Muscle of leg (tissue), 11 donors: ENCODE measurements around the gene GAP43. TPM values are rescaled to one million over a fixed set of nuclear protein-coding genes. Genes with fewer than 3 reads are reported as not detected.

Experiments
- DNase-seq: peaks from one replicate; pipeline ENCODE4 v3.0.0; 2013
- H3K27ac ChIP-seq: one replicate; pipeline ENCODE4 v1.5.1; 2013; ENCODE audit warnings: mild to moderate bottlenecking, low read length, control low read depth
- H3K27me3 ChIP-seq: one replicate; pipeline ENCODE4 v1.6.1; 2013; ENCODE audit warnings: low read length; ENCODE audit not compliant: control insufficient read depth, insufficient read depth
- H3K36me3 ChIP-seq: one replicate; pipeline ENCODE4 v1.6.1; 2013; ENCODE audit warnings: low read length; ENCODE audit not compliant: control insufficient read depth, insufficient read depth
- H3K4me1 ChIP-seq: one replicate; pipeline ENCODE4 v1.6.1; 2013; ENCODE audit warnings: low read length; ENCODE audit not compliant: control insufficient read depth, insufficient read depth
- H3K4me3 ChIP-seq: one replicate; pipeline ENCODE4 v1.5.1; 2013; ENCODE audit warnings: low read length, control low read depth
- H3K9me3 ChIP-seq: replicated peaks from 2 replicates; pipeline ENCODE4 v1.6.1; 2013; ENCODE audit warnings: low read depth, low read length; ENCODE audit not compliant: control insufficient read depth
- WGBS: methylation state at CpG from one replicate; pipeline ENCODE4 v1.1.5; 2013; ENCODE audit warnings: missing lambda C conversion rate; ENCODE audit not compliant: insufficient coverage; 5-methylcytosine and 5-hydroxymethylcytosine counted together
- polyA plus RNA-seq, 8 donors: library from polyadenylated mRNA; unstranded; fragments of 120-200 nt; gene quantifications; one replicate each; pipeline versions ENCODE4 v1.2.1 to v1.2.3, GENCODE V29; 2013; ENCODE audit warnings: inconsistent platforms in 1 of 8, low replicate concordance in 1 of 8; ENCODE audit not compliant: insufficient read length in 8 of 8, insufficient read depth in 1 of 8
- total RNA-seq: library from RNA; stranded (reverse); fragments of 120-200 nt; gene quantifications from one replicate; pipeline ENCODE4 v1.2.4, GENCODE V29; 2013

The GAP43 gene
- total and polyA plus RNA-seq, 9 donors = 1.7 to 9.8 (median 3.6) TPM

GRCh38 chr3:115626721-115627120 is 3.4 kb downstream of the GAP43 start:
- H3K36me3 ChIP-seq = no peaks in the 10 kb centered on the region
- no peak overlapping the region for H3K4me3 ChIP-seq
- no peak overlapping the region for H3K27ac ChIP-seq
- no peak for DNase-seq
- peaks cover 17% of the 10 kb centered on the region for H3K27me3 ChIP-seq
- peaks cover 9% of the 10 kb centered on the region for H3K4me1 ChIP-seq
- no peaks in the 10 kb centered on the region for H3K9me3 ChIP-seq
- no CpG with 5 or more reads among the region's 3 CpGs for WGBS

GRCh38 chr3:115627180-115628074 is 4.1 kb downstream of the GAP43 start:
- Histone ChIP-seq H3K9me3 (no peaks in the 10 kb centered on the region), H3K27ac (no peak overlapping the region), H3K27me3 (peaks cover 17% of the 10 kb centered on the region), H3K4me1 (peaks cover 9% of the 10 kb centered on the region), H3K4me3 (no peak overlapping the region), H3K36me3 (no peaks in the 10 kb centered on the region)
- WGBS = no CpG with 5 or more reads among the region's 3 CpGs
- DNase-seq = no peak

GRCh38 chr3:115628075-115628412 is 4.7 kb downstream of the GAP43 start:
- peaks cover 17% of the 10 kb centered on the region for H3K27me3 ChIP-seq
- peaks cover 9% of the 10 kb centered on the region for H3K4me1 ChIP-seq
- no CpG with 5 or more reads among the region's 1 CpG for WGBS
- H3K36me3 ChIP-seq = no peaks in the 10 kb centered on the region
- no peak for DNase-seq
- no peak overlapping the region for H3K4me3 ChIP-seq
- no peaks in the 10 kb centered on the region for H3K9me3 ChIP-seq
- no peak overlapping the region for H3K27ac ChIP-seq

GRCh38 chr3:115630850-115631249 is 7.5 kb downstream of the GAP43 start:
- no CpG with 5 or more reads among the region's 3 CpGs for WGBS

GRCh38 chr3:115632026-115632425 is 8.7 kb downstream of the GAP43 start:
- H3K4me1 ChIP-seq = no peaks in the 10 kb centered on the region
- H3K9me3 ChIP-seq = no peaks in the 10 kb centered on the region
- H3K27me3 ChIP-seq = no peaks in the 10 kb centered on the region
- DNase-seq = no peak
- H3K4me3 ChIP-seq = no peak overlapping the region
- H3K36me3 ChIP-seq = no peaks in the 10 kb centered on the region
- no peak overlapping the region for H3K27ac ChIP-seq

More at GRCh38 chr3:115630850-115631249, 7.5 kb downstream of the GAP43 start:
- Histone ChIP-seq H3K4me3 (no peak overlapping the region), H3K27me3 (no peaks in the 10 kb centered on the region), H3K27ac (no peak overlapping the region), H3K4me1 (no peaks in the 10 kb centered on the region), H3K9me3 (no peaks in the 10 kb centered on the region), H3K36me3 (no peaks in the 10 kb centered on the region)
- no peak for DNase-seq

GRCh38 chr3:115633467-115633866 is 10.2 kb downstream of the GAP43 start:
- no peak for DNase-seq
- WGBS = no CpG with 5 or more reads among the region's 3 CpGs
- no peaks in the 10 kb centered on the region for H3K4me1 ChIP-seq
- no peaks in the 10 kb centered on the region for H3K36me3 ChIP-seq
- no peaks in the 10 kb centered on the region for H3K27me3 ChIP-seq
- H3K4me3 ChIP-seq = no peak overlapping the region
- no peaks in the 10 kb centered on the region for H3K9me3 ChIP-seq
- no peak overlapping the region for H3K27ac ChIP-seq

- no peak for DNase-seq
- Histone ChIP-seq H3K4me1 (no peaks in the 10 kb centered on the region), H3K27ac (no peak overlapping the region), H3K4me3 (no peak overlapping the region), H3K9me3 (no peaks in the 10 kb centered on the region), H3K36me3 (no peaks in the 10 kb centered on the region), H3K27me3 (no peaks in the 10 kb centered on the region)
- WGBS = 83% methylated on average over 1 of the region's 2 CpGs
Observed at GRCh38 chr3:115634052-115634451, 10.7 kb downstream of the GAP43 start.

GRCh38 chr3:115635406-115635805 is 12.1 kb downstream of the GAP43 start:
- Histone ChIP-seq H3K4me1 (no peaks in the 10 kb centered on the region), H3K36me3 (no peaks in the 10 kb centered on the region), H3K27ac (no peak overlapping the region), H3K9me3 (no peaks in the 10 kb centered on the region), H3K27me3 (no peaks in the 10 kb centered on the region), H3K4me3 (no peak overlapping the region)
- peak; percentile 71 for DNase-seq
- no CpG with 5 or more reads among the region's 1 CpG for whole genome bisulfite sequencing

GRCh38 chr3:115638241-115638640 is 14.9 kb downstream of the GAP43 start:
- peak; percentile 77 for DNase-seq
- H3K27me3 ChIP-seq = no peaks in the 10 kb centered on the region
- no peaks in the 10 kb centered on the region for H3K9me3 ChIP-seq
- no peak overlapping the region for H3K4me3 ChIP-seq
- no peaks in the 10 kb centered on the region for H3K4me1 ChIP-seq
- whole genome bisulfite sequencing = 58% methylated on average over 1 of the region's 1 CpG
- H3K36me3 ChIP-seq = no peaks in the 10 kb centered on the region
- H3K27ac ChIP-seq = no peak overlapping the region

- Histone ChIP-seq H3K36me3 (no peaks in the 10 kb centered on the region), H3K4me1 (no peaks in the 10 kb centered on the region), H3K27ac (no peak overlapping the region), H3K27me3 (no peaks in the 10 kb centered on the region), H3K4me3 (no peak overlapping the region), H3K9me3 (no peaks in the 10 kb centered on the region)
- DNase-seq = peak; percentile 18
- no CpG with 5 or more reads among the region's 1 CpG for WGBS
Observed at GRCh38 chr3:115638991-115639390, 15.7 kb downstream of the GAP43 start.
